GM21447 (cell line): Measurements from ENCODE around the gene SLC25A17.

Source experiments
- ATAC-seq: cut with Tn5 transposase; IDR thresholded peaks from one replicate; pipeline ENCODE4 v1.9.1; 2021; ENCODE audit not compliant: unreplicated experiment

Gene SLC25A17

DNA sequence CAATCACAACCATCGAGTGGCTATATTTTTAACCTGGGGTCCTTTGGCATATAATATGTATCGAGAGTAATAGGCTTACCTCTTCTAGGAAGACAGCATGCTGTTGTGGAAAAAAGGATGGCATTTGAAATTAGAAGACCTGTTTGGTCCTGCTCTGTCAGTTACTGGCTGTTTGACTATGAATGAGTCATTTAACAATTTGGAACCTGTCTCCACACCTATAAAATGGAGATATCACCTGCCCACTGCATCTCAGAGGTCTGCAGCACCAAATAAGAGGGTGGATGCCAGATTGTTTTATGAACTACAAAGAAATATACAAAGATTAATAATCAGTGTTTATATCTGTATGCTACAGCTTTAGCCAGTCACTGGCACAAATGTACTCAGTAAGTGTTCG, 60.8 kb downstream of the SLC25A17 start:
- no peak for ATAC-seq

DNA sequence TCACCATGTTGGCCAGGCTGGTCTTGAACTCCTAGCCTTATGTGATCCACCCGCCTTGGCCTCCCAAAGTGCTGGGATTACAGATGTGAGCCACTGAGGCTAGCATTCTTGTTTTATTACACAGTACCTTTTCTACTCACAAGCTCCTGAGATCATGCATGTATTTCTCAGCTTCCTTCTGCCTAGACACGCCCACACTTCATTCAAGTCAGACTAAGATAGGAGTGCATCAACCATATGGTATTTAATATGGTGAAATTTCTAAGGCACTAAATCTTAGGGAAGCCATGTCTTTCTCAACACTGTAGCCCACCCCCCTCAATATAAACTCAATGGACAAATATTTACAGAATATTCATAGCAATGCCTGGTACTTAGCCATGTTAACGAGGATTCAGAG, 62.1 kb downstream of the SLC25A17 start:
- no peak for ATAC-seq

GRCh38 chr22:40753114-40753513, 66.0 kb downstream of the SLC25A17 start:
- ATAC-seq: no peak

GRCh38 chr22:40751250-40751649, 67.9 kb downstream of the SLC25A17 start:
- ATAC-seq: no peak

DNA sequence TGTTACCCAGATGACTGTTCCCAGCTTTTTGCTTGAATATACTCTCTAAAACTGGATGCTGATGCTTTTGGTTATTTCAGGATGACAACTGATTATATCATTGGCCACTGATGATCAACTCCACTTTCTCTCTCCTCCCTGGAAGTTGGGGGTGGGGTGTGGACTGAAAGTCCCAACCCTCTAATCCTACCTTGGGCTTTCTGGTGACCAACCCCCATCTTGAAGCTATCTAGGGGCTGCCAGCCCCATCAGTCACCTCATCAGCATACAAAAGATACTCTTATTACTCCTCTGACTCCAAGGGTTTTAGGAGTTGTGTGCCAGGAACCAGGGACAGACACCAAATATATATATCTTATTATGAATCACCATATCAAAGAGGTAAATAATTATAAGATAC, 69.3 kb downstream of the SLC25A17 start:
- no peak for ATAC-seq

DNA sequence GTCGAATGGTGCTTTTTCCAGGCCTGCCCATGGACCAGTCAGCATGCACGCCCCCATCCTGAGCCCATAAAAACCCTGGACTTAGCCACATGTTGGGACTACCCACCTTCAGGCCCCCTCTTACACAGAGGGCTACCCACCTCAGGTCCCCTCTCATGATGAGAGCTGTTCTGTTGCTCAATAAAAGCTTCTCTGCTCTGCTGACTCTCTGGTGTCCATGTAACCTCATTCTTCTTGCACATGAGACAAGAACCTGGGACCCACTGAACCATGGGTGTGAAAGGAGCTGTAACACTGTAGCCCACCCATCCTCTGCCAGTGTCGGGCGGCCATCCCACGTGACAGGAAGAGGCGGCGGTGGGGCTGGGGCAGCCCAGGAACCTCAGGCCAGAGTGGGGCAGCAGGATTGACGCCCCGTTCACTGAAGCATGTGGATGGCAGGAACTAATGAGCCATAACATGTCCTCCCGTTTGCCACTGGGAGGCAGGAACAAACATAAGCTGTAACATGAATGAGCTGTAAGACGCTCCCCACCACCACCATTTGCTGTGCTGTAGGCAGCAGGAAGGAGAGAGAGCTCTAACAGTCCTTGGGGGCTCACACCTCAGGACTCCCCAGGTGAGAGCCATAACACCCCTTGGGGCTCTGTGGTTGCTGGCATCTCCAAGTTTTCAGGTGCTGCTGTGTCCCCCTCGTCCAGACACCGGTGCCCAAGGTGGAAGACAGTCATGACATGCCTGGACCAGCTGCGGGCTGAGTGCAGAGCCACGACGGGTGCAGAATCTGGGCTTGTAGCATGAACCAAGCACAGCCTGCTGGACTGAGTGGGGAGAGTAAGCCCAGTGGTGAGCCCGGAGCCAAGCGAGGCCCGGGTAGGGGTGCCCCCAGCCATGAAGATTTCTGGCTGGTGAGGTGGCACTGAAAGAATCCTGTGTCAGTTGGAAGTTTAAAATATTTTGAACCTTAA, 70.5 kb downstream of the SLC25A17 start:
- no peak for ATAC-seq

- no peak for ATAC-seq
Measured at GRCh38 chr22:40747361-40747760, 71.8 kb downstream of the SLC25A17 start.

DNA sequence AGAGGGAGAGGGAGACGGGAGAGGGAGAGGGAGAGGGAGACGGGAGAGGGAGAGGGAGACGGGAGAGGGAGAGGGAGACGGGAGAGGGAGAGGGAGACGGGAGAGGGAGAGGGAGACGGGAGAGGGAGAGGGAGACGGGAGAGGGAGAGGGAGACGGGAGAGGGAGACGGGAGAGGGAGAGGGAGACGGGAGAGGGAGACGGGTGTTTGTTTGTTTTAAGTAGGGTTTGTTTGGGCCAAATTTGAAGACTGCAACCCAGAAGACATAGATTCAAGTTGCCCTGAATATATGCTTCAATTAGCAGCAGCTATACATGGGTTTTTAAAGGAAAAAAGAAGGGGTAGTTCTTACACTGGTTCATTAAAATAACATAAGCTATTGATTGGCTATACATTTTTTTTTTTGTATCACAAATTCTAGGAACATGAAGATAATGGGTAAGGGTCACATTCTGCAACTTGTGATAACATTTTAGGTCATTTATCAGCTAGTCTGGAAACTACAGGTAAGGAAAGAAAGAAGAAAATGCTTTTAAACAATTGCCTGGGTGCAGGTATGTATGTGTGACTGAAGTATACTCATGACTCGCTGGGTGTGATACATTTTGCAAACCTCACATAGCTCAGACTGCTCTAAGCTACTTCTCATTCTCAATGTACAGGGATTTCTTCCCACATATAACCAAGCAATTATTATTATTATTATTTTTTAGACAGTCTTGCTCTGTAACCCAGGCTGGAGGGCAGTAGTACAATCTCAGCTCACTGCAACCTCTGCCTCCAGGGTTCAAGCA, 72.5 kb downstream of the SLC25A17 start:
- ATAC-seq: no peak

DNA sequence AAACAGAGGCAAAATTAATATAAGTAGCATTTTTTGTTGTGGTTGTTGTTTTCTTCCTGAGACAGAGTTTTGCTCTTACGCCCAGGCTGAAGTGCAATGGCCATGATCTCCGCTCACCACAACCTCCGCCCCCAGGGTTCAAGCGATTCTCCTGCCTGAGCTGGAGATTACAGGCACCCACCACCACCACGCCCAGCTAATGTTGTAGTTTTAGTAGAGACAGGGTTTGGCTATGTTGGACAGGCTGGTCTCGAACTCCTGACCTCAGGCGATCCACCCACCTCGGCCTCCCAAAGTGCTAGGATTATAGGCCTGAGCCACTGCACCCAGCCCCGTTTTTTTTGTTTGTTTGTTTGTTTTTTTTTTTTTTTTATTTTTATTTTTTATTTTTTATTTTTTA, 75.4 kb downstream of the SLC25A17 start:
- ATAC-seq: no peak

GRCh38 chr22:40741116-40741515, 78.0 kb downstream of the SLC25A17 start:
- no peak for ATAC-seq

DNA sequence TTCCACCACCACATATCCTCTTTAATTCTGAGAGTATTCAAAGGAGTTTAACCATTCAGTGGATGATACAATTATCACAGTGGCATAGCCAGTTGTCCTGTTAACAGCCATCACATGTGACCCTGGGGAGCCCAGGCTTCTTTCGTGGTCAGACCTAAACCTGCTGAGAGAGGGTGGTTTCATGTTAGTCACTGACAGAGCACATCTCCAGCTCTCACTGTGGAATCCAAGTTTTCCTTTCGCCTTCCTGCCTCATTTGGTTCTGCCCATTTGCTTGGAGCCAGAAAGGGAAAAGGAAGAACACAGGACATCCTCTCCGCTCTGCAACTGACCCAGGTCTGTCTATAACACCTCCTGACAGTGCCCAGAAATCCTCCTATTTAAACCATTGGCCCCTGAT, 79.4 kb downstream of the SLC25A17 start:
- no peak for ATAC-seq

- no peak for ATAC-seq
Measured at GRCh38 chr22:40733919-40734318, 85.2 kb downstream of the SLC25A17 start.

DNA sequence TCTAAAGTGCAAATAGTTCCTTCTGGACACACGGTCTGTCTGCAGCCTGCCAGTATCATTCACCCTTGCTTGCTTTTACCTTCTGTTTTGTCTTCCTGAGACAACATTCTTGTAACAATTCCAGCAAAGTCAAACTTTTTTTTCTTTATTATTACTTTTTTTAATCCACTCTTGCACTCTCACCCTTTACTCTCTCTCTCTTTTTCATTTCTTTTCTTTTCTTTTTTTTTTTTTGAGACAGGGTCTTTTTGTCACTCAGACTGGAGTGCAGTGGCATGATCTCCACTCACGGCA, 86.2 kb downstream of the SLC25A17 start:
- ATAC-seq: no peak

- no peak for ATAC-seq
Measured at GRCh38 chr22:40729284-40729683, 89.9 kb downstream of the SLC25A17 start.

DNA sequence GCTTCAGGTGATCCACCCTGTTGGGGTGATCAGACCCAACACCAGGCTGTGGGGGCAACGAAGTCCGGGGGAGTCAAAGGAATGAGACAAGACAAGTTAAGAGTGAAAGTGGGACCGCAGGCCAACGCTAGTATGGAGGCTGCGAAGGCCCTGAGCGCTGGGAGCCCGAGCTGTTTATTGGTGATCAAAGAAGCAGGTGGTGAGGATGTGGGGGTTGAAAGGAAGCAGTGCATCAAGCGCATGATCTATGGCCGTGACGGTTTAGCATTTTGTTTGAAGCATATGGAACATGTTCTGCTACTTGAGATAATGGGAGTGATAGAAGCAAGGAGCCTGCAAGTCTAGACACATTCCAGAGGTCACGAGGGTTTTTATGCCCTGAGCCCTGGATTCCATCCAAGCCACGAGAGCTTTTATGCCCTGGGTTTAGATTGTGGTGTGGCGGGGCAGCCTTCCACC, 90.4 kb downstream of the SLC25A17 start:
- ATAC-seq: no peak

GRCh38 chr22:40727964-40728615, 91.1 kb downstream of the SLC25A17 start:
- ATAC-seq: no peak

DNA sequence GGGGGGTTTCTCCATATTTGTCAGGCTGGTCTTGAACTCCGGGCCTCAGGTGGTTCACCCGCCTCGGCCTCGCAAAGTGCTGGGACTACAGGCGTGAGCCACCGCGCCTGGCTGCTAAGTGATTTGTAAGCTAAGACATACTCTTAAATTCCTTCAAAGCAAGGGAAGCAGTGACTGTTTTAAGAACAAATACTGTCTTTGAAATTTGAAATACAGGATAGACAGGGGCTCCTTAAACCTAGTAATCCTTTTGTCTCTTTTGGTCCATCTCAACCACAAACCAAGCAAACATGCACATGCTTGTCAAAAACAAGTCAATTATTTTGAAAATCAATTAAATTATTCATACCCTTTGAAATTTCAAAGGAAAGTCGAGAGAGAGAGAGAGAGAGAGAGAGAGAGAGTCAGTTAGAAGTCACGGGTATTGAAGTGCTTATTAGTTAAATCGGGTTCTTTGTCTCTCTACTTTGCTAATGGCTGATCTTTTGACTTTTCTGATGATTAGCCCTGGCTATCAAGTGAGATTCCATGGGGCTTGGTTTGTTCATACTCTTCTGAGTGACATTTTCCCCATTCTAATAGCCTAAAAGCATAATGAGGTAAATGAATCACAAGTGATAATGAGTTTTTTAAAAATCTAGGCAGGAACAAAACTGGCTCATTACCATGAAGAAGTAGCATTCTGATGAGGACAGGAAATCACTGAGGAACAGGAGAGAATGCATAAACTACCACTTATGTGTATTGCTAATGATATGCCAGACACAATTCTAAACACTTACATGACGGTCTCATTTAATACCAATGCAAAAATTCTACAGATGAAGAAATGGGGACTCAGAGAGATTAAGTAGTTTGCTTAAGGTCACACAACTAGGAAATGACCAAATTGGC, 91.8 kb downstream of the SLC25A17 start:
- ATAC-seq: no peak

- ATAC-seq: no peak
Measured at GRCh38 chr22:40726514-40726913, 92.6 kb downstream of the SLC25A17 start.

DNA sequence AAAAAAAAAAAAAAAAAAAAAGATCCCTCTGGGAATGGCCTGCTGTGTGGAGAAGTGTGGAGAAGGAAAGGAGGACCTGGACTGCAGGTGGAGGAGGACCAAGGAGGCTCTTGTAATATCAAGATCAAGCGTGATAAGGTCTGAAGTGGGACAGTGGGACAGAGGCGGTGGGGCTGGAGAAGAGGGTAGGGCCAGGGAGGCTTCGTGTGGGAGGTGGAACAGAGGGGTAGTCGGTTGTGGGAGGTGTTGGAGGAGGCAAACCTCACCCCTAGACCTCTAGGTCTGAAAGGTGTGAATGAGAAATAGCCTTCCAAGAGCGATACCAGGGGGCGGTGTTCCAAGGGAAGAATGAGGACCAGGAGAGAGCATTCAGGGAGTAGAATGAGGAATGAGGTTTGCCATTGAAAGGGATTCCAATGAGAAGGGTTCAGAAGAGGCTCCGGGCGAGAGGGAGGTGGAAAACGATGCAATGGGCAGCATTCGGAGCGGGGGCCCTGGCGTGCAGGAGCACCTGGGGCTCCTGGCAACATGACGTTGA, 95.7 kb downstream of the SLC25A17 start:
- no peak for ATAC-seq

GRCh38 chr22:40721266-40721665, 97.9 kb downstream of the SLC25A17 start:
- no peak for ATAC-seq
